ENCODE results near the gene LBH.
A peak's percentile ranks its signal among the peaks of the same experiment; 100 is the strongest.

LBH gene

DNA sequence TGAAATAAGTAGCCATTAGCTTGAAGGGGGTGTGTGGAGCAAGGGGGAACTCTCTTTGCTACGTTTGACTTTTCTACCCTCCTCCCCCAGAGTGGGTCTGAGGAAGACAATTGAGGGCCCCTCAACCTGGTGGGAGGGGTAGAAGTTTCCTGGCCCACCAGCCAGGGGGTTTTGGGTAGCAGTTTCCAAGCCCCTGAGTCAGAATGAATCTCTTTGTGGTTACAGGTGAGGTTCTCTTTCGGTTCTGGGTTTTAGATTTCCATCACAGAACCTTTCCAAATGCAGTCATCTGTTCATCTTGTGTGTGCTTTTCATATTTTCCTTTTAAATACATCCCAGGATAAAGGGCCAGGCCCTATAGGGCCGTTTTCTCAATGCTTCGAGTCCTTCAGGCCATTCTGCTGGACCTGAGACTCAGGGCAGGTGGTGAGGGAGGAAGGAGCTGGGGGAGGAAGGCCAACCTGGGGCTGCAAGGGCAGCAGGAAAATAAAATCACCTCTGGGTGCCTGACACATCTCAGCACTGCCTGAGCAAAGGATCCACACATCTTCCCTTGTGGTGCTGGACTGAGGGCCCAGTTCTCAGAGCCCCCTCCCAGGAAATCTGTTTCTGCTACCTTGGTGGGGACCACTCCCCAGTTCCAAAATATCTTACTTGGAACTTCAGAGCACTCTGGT is 4.7 kb downstream of the LBH start:
- no peak for DNase-seq

GRCh38 chr2:30236591-30237238 is 5.4 kb downstream of the LBH start:
- no peak for DNase-seq

DNA sequence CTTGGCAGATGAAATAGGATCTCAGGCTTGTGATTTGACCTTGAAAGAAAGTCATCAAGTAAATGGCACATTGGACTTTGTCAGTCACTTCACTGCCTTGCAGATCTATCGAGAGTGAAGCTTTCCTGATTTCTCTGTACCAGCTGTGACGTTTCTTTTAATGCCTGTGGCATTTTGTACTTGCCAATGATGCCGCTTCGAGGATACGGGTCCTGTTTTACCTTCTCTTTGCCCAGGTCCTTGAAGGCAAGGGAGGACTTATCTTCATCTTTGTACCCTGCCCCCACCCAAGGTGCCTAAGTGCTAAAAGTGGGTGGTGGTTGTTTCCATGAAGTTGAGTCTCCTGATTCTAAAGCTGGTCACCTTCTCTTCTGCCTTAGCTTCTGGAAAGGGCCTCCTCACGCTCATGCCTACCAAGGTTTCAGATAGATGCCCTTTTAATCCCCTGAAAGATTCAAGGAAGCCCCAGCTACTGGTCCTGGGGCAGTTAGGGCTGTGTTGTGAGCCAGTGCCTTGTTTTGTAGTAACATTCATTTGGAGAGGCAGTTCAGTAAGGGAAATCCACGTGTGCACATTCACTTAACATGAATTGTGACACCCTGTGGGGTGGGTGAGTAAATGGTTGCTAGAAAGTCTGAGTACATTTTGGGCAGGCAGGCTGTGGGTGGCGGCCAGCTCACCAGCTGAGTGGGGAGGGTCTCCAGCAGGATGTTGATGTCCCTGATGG is 6.1 kb downstream of the LBH start:
- no peak for DNase-seq

GRCh38 chr2:30237966-30238800 is 6.8 kb downstream of the LBH start:
- DNase-seq: no peak

- peak; percentile 92 for DNase-seq
Observed at GRCh38 chr2:30239308-30239985, 8.1 kb downstream of the LBH start.

GRCh38 chr2:30239986-30240752 is 8.8 kb downstream of the LBH start:
- DNase-seq: no peak

- no peak for DNase-seq
Observed at GRCh38 chr2:30243231-30243630, 11.9 kb downstream of the LBH start.

DNA sequence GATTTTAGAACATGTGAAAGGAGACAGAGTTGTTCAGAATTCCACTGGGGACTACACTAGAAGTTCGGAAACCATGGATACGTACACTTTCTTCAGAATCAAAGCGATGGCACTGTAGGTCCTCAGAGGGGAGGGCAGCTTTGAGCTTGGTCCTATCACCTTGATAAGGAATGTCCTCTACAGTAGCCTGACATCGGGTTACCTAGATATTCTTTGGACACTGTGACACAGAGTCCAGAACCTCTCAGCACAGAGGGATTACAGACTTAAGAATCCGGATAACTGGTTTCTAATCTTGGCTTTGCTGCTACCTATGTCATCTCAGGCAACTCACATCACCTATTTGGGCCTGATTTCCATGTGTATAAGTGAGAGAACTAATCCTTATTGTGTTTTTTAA is 14.0 kb downstream of the LBH start:
- no peak for DNase-seq

- DNase-seq: no peak
Observed at GRCh38 chr2:30248791-30249190, 17.5 kb downstream of the LBH start.

- DNase-seq: no peak
Observed at GRCh38 chr2:30249354-30249753, 18.0 kb downstream of the LBH start.

GRCh38 chr2:30250421-30250820 is 19.1 kb downstream of the LBH start:
- DNase-seq: no peak

- DNase-seq: peak; percentile 58
Observed at GRCh38 chr2:30252723-30253701, 21.7 kb downstream of the LBH start.

- no peak for DNase-seq
Observed at GRCh38 chr2:30253873-30254684, 22.7 kb downstream of the LBH start.

DNA sequence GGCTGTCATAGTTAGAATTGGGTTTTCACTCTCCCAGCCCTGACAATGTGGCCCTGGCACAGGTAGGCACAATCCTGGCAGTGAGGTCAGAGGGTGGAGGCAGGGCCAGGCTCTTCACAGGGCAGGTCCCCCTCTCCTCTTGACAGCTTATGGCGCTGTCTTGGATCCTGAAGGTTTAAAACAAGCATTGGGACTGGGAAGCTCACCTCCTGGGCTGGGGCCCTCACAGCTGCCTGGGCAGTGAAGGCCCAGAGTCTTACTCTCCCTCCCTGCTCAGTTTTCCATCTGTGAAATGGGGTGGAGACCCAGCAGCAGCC is 23.3 kb downstream of the LBH start:
- no peak for DNase-seq

DNA sequence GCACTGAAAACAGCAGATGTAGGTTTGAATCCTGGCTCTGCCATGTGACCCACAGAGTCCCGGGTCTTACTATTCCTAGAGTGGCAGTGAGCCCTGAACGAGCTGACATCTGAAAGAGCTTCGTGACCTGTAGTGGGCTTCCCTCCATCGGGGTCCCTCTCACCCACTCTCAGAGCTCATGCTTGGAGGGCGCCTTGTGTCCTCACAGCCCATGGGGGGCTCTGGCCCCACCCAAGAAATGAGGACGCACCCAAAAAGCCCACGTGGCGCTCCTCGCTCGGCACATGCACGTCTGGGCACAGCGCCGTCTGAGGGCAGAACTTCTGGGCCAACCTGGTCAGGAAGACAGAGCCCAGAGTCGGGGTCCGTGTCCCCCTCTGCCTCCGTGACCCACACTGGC is 23.7 kb downstream of the LBH start:
- no peak for DNase-seq

GRCh38 chr2:30255466-30256408 is 24.4 kb downstream of the LBH start:
- no peak for DNase-seq

- no peak for DNase-seq
Observed at GRCh38 chr2:30257266-30258214, 26.2 kb downstream of the LBH start.

All from fibroblast of skin of right quadriceps (primary cell).